Stimulated activated CD4-positive, alpha-beta T cell treated with anti-CD3 and anti-CD28 coated beads, Interleukin-4, amount 100 ng/mL, for 48 hours (primary cell): ENCODE measurements around the gene WWC2.
"Not testable (repeated sequence)": the region's sequence is repeated elsewhere in the genome, so short reads cannot be mapped to it uniquely, and the experiment has no call there.

Source experiments
- DNase-seq, 2 donors: peaks; one replicate each; pipeline ENCODE4 v3.0.0-alpha.2; 2020; ENCODE audit warnings: low read depth in 2 of 2

The WWC2 gene

GRCh38 chr4:183172881-183173280, 73.8 kb downstream of the WWC2 start:
- no peak for DNase-seq

GRCh38 chr4:183173580-183174526, 74.8 kb downstream of the WWC2 start:
- DNase-seq: no peak

GRCh38 chr4:183175631-183176232, 76.7 kb downstream of the WWC2 start:
- DNase-seq: no peak

- no peak for DNase-seq
Observed at GRCh38 chr4:183177001-183177400, 77.9 kb downstream of the WWC2 start.

- no peak for DNase-seq
Observed at GRCh38 chr4:183178201-183178600, 79.1 kb downstream of the WWC2 start.

GRCh38 chr4:183180096-183180495, 81.0 kb downstream of the WWC2 start:
- no peak for DNase-seq

GRCh38 chr4:183180621-183181020, 81.6 kb downstream of the WWC2 start:
- no peak for DNase-seq

GRCh38 chr4:183181081-183181480, 82.0 kb downstream of the WWC2 start:
- no peak for DNase-seq

GRCh38 chr4:183182873-183183725, 84.0 kb downstream of the WWC2 start:
- peak in 1 of 2 donors; percentile 36 for DNase-seq

- no peak for DNase-seq
Observed at GRCh38 chr4:183183906-183184535, 85.0 kb downstream of the WWC2 start.

GRCh38 chr4:183185018-183185417, 86.0 kb downstream of the WWC2 start:
- DNase-seq: peak in 1 of 2 donors; percentile 9

- no peak for DNase-seq
Observed at GRCh38 chr4:183185559-183185958, 86.5 kb downstream of the WWC2 start.

GRCh38 chr4:183186813-183187212, 87.8 kb downstream of the WWC2 start:
- DNase-seq: no peak

GRCh38 chr4:183190900-183191527, 92.0 kb downstream of the WWC2 start:
- DNase-seq: no peak

- no peak for DNase-seq
Observed at GRCh38 chr4:183191630-183192029, 92.6 kb downstream of the WWC2 start.

GRCh38 chr4:183192571-183192970, 93.5 kb downstream of the WWC2 start:
- DNase-seq: no peak

GRCh38 chr4:183193730-183194338, 94.8 kb downstream of the WWC2 start:
- DNase-seq: not testable (repeated sequence)

- no peak for DNase-seq
Observed at GRCh38 chr4:183195534-183195933, 96.5 kb downstream of the WWC2 start.

GRCh38 chr4:183197140-183197539, 98.1 kb downstream of the WWC2 start:
- DNase-seq: no peak

GRCh38 chr4:183200453-183200852, 101.4 kb downstream of the WWC2 start:
- DNase-seq: no peak

GRCh38 chr4:183201331-183201730, 102.3 kb downstream of the WWC2 start:
- no peak for DNase-seq
